ENCODE data around the gene IL5RA. TPM values are rescaled to one million over a fixed set of nuclear protein-coding genes. Genes with fewer than 3 reads are reported as not detected.

IL5RA gene
- total RNA-seq, 1 donor from 2014 or later = not detected

GRCh38 chr3:3117651-3118050, 7.5 kb upstream of the IL5RA start:
- Mint-ChIP-seq H3K4me3 (no peak overlapping the region), H3K27ac (no peak overlapping the region), H3K27me3 (ENCODE audit: low read depth) (peaks cover 3% of the 10 kb centered on the region), H3K36me3 (no peaks in the 10 kb centered on the region), H3K4me1 (peaks cover 2% of the 10 kb centered on the region), H3K9me3 (peaks cover 9% of the 10 kb centered on the region)
- no peak for TF ChIP-seq CTCF (IDR thresholded peaks at IDR 0.05; ENCODE audit: unreplicated experiment)
- no peak for DNase-seq (ENCODE audit: low spot score in 2 of 2, unreplicated experiment in 2 of 2)

- TF ChIP-seq CTCF (IDR thresholded peaks at IDR 0.05; ENCODE audit: unreplicated experiment) = no peak
- no peaks in the 10 kb centered on the region for H3K36me3 Mint-ChIP-seq
- H3K4me1 Mint-ChIP-seq = peaks cover 4% of the 10 kb centered on the region
- peaks cover 5% of the 10 kb centered on the region for H3K27me3 Mint-ChIP-seq (ENCODE audit: low read depth)
- H3K27ac Mint-ChIP-seq = no peak overlapping the region
- no peak for DNase-seq (ENCODE audit: low spot score in 2 of 2, unreplicated experiment in 2 of 2)
- no peak overlapping the region for H3K4me3 Mint-ChIP-seq
- peaks cover 9% of the 10 kb centered on the region for H3K9me3 Mint-ChIP-seq
Measured at GRCh38 chr3:3113042-3113709, 3.0 kb upstream of the IL5RA start.

- Mint-ChIP-seq H3K36me3 (no peaks in the 10 kb centered on the region), H3K4me1 (peaks cover 4% of the 10 kb centered on the region), H3K9me3 (peaks cover 9% of the 10 kb centered on the region), H3K27ac (no peak overlapping the region), H3K27me3 (ENCODE audit: low read depth) (peaks cover 8% of the 10 kb centered on the region), H3K4me3 (no peak overlapping the region)
- no peak for TF ChIP-seq CTCF (IDR thresholded peaks at IDR 0.05; ENCODE audit: unreplicated experiment)
- DNase-seq (ENCODE audit: low spot score in 2 of 2, unreplicated experiment in 2 of 2) = no peak
Measured at GRCh38 chr3:3110749-3111361, 681 bp upstream of the IL5RA start.

GRCh38 chr3:3109407-3110298, 521 bp downstream of the IL5RA start:
- Mint-ChIP-seq H3K4me1 (peaks cover 4% of the 10 kb centered on the region), H3K4me3 (no peak overlapping the region), H3K27ac (no peak overlapping the region), H3K27me3 (ENCODE audit: low read depth) (peaks cover 15% of the 10 kb centered on the region), H3K9me3 (no peaks in the 10 kb centered on the region), H3K36me3 (no peaks in the 10 kb centered on the region)
- DNase-seq (ENCODE audit: low spot score in 2 of 2, unreplicated experiment in 2 of 2) = no peak
- TF ChIP-seq CTCF (IDR thresholded peaks at IDR 0.05; ENCODE audit: unreplicated experiment) = no peak

GRCh38 chr3:3107858-3108257, 2.3 kb downstream of the IL5RA start:
- H3K27me3 Mint-ChIP-seq (ENCODE audit: low read depth) = peaks cover 15% of the 10 kb centered on the region
- peaks cover 4% of the 10 kb centered on the region for H3K4me1 Mint-ChIP-seq
- DNase-seq (ENCODE audit: low spot score in 2 of 2, unreplicated experiment in 2 of 2) = no peak
- H3K36me3 Mint-ChIP-seq = no peaks in the 10 kb centered on the region
- no peak overlapping the region for H3K27ac Mint-ChIP-seq
- TF ChIP-seq CTCF (IDR thresholded peaks at IDR 0.05; ENCODE audit: unreplicated experiment) = no peak
- H3K9me3 Mint-ChIP-seq = no peaks in the 10 kb centered on the region
- H3K4me3 Mint-ChIP-seq = no peak overlapping the region
